Lower leg skin (tissue), 4 donors: ENCODE results near the gene PCBD2. TPM values are rescaled to one million over a fixed set of nuclear protein-coding genes. Genes with fewer than 3 reads are reported as not detected.

Source experiments
- DNase-seq, 2 donors: peaks; one replicate each; pipeline ENCODE4 v3.0.0-alpha.2; 2019; ENCODE audit warnings: low spot score in 2 of 2
- H3K4me3 ChIP-seq: fragments of 200-600 bp; sonication (generic); 2 replicates; pipeline ENCODE4 v1.5.1; 2017; ENCODE audit warnings: mild to moderate bottlenecking, low read depth; ENCODE audit not compliant: poor library complexity, severe bottlenecking
- POLR2A ChIP-seq, 2 donors: fragments of 450-650 bp; IDR thresholded peaks; one replicate each; pipeline ENCODE4 v1.6.1; 2016 to 2017; ENCODE audit warnings: antibody characterized with exemption in 2 of 2, mild to moderate bottlenecking in 1 of 2, moderate library complexity in 1 of 2
- WGBS, 2 donors: methylation state at CpG; one replicate each; pipeline ENCODE4 v1.1.5; 2018; 5-methylcytosine and 5-hydroxymethylcytosine counted together
- intact Hi-C: fragments of 100-400 bp; cut with DNase I; formaldehyde crosslinking; loops from one replicate; pipeline ENCODE4 v1.15.0; 2023; ENCODE audit warnings: low total_unique reads
- total RNA-seq, 4 donors: library from RNA; depleted of rRNA; stranded (reverse); fragments of >200 nt; gene quantifications; one replicate each; pipeline ENCODE4 v1.1.0, GENCODE V29; 2016
- TF ChIP-seq, protein P1 (sequence below), 3 donors: fragments of 450-650 bp; IDR thresholded peaks; one replicate each; pipeline ENCODE4 v1.5.1; 2016; ENCODE audit warnings: antibody characterized with exemption in 3 of 3, mild to moderate bottlenecking in 3 of 3, moderate library complexity in 2 of 3

Gene PCBD2
- total RNA-seq, 4 donors from 2014 or later = 2.3 to 10.6 (median 5.5) TPM

DNA sequence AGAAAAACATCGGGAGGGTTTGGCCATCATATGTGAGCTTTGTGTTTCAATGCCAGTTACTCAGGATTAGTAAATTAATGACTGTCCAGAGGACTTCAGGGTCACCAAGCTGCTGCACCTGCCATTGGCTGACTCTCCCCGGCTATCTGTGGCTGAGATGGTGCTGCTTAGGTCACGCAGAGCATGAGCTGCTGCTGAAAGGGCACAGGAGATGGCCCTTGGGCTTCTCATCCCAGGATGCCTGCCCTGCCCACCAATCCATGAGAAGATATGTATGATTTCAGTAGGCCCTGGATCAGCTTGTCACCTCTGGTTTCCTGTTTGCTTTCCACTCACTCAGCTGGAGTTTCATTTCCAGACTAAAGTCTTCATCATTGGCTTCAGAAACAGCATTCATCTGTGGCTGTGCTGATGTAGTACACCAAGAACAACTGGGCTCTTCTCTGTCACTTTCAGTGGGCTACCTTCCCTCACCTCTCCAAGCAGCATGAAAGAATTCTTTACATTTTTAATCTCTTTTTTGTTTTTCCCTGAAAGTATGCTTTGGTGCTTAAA is 60.4 kb downstream of the PCBD2 start:
- intact Hi-C loops = no loop called here
- TF ChIP-seq POLR2A (IDR thresholded peaks at IDR 0.05) = no peak
- TF ChIP-seq, protein P1, sequence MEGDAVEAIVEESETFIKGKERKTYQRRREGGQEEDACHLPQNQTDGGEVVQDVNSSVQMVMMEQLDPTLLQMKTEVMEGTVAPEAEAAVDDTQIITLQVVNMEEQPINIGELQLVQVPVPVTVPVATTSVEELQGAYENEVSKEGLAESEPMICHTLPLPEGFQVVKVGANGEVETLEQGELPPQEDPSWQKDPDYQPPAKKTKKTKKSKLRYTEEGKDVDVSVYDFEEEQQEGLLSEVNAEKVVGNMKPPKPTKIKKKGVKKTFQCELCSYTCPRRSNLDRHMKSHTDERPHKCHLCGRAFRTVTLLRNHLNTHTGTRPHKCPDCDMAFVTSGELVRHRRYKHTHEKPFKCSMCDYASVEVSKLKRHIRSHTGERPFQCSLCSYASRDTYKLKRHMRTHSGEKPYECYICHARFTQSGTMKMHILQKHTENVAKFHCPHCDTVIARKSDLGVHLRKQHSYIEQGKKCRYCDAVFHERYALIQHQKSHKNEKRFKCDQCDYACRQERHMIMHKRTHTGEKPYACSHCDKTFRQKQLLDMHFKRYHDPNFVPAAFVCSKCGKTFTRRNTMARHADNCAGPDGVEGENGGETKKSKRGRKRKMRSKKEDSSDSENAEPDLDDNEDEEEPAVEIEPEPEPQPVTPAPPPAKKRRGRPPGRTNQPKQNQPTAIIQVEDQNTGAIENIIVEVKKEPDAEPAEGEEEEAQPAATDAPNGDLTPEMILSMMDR (IDR thresholded peaks at IDR 0.05) = no peak
- no peak for DNase-seq
- no peak overlapping the region for H3K4me3 ChIP-seq
- 84 to 92% methylated on average over 3 of the region's 3 CpGs for WGBS, 2 donors

DNA sequence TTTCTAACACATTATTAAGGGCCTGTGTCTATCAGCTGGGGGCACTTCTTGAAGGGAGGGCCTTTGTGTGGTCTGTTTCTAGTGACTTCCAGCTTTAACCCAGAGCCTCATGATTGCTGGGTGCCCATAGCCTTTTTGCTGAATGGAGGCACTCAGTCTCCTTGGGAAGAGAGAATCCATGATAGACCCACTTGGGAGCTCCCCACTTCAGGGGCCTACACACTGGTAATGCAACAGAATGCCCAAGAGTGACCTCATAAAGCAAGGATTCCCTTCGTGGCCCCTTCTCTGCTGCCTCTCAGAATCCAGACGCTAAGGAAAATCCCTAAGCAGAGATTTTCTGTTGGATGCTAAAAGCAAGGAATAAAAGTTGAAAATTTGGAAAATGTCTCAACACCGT is 62.7 kb downstream of the PCBD2 start, which contains the start of gene CATSPER3:
TSS of gene CATSPER3 (plus strand) at position 301 of the 400 bp plus-strand sequence. CDS start at position 386, 85 bp downstream.
- no peak within 1 kb of the TSS for H3K4me3 ChIP-seq
- DNase-seq = no peak
- 91 to 93% methylated on average over 3 of the region's 3 CpGs for WGBS, 2 donors
- intact Hi-C loops = no loop called here
- TF ChIP-seq, protein P1 (IDR thresholded peaks at IDR 0.05) = no peak
- no peak for TF ChIP-seq POLR2A (IDR thresholded peaks at IDR 0.05)

DNA sequence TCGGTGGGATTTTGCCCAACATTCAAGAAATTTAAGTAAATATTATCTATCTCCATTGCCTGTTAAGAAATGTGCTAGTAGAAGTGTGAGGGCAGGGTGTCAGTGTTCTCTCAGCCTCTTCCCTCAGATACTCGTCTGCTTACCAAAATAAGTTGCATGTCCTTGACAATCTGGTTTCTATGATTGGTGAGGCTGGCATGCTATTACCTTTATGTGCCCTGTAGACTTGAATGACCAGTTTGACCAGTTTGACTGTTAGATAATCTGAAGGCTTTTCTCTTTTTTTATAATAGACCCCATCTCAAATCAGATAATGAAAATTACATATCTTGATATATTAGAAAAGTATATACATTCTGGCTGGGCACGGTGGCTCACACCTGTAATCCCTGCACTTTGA is 63.1 kb downstream of the PCBD2 start:
- TF ChIP-seq, protein P1 (IDR thresholded peaks at IDR 0.05) = no peak
- no peak for TF ChIP-seq POLR2A (IDR thresholded peaks at IDR 0.05)
- no peak overlapping the region for H3K4me3 ChIP-seq
- intact Hi-C loops = no loop called here
- 81 to 84% methylated on average over 3 of the region's 3 CpGs for WGBS, 2 donors
- DNase-seq = no peak

DNA sequence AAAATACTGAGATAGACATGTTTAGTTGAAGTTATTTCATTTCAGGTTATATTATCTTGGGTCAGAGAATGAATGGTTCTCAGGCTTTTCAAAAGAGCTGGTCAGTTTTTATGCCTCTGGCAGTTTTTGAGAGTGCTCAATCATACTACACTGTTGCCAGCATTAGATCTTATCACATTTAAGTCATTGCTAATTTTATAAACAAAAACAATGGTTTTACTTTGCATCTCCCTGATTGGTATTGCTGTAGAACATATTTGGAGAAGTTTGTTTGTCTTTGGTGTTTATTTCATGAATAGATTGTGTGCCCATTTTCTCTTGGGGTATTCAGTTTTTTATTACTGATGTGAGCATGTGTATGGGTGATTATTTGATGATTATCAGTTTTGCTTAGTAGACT is 64.2 kb downstream of the PCBD2 start:
- TF ChIP-seq, protein P1 (IDR thresholded peaks at IDR 0.05) = no peak
- TF ChIP-seq POLR2A (IDR thresholded peaks at IDR 0.05) = no peak
- intact Hi-C loops = no loop called here
- DNase-seq = no peak
- no peak overlapping the region for H3K4me3 ChIP-seq

DNA sequence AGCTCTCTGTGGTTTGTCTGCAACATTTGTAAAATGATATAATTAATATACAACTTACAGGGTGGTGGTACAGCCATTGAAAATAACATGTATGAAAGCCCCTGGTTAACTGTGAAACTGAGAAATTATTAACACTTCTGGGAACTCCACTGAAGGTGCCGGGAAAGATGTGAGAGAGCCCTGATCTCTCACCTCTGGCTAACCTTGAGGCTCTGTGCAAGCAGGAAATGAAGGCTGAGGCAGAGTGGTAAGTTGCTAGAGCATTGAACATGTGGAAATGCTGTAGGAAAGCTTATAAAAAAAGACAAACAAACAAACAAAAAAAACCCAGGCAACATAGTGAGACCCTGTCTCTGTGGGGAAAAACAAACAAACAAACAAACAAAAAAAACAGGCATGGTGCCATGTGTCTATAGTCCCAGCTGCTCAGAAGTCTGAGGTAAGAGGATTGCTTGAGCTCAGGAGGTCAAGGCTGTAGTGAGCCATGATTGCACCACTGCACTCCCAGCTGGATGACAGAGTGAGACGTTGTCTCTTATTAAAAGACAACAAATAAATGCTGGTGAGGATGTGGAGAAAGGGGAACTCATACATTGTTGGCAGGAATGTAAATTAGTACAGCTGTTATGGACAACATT is 70.3 kb downstream of the PCBD2 start:
- intact Hi-C loops = no loop called here
- no peak for TF ChIP-seq POLR2A (IDR thresholded peaks at IDR 0.05)
- TF ChIP-seq, protein P1 (IDR thresholded peaks at IDR 0.05) = no peak
- 72 to 77% methylated on average over 2 of the region's 2 CpGs for WGBS, 2 donors
- no peak overlapping the region for H3K4me3 ChIP-seq
- no peak for DNase-seq

DNA sequence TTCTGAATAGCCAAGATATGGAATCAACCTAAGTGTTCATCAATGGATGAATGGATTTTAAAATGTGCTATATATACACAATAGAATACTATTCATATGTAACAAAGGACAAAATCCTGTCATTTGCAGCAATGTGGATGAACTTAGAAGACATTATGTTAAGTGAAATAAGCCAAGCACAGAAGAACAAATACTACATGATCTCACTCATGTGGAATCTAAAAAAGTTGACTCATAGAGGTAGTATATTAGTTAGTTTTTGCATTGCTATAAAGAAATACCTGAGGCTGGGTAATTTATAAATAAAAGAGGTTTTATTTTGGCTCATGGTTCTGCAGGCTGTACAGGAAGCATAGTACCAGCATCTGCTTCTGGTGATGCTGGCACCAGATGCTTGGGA is 70.9 kb downstream of the PCBD2 start:
- no peak for TF ChIP-seq POLR2A (IDR thresholded peaks at IDR 0.05)
- TF ChIP-seq, protein P1 (IDR thresholded peaks at IDR 0.05) = no peak
- DNase-seq = no peak
- H3K4me3 ChIP-seq = no peak overlapping the region
- intact Hi-C loops = no loop called here
